Activated CD4-positive, alpha-beta T cell treated with anti-CD3 and anti-CD28 coated beads for 36 hours (primary cell): ENCODE measurements around the gene NRN1. TPM values are rescaled to one million over a fixed set of nuclear protein-coding genes. Genes with fewer than 3 reads are reported as not detected.

Experiments used
- ATAC-seq: fragments of 200-7000 bp; cut with Tn5 transposase; one replicate; pipeline ENCODE4 v1.10.0; 2021; ENCODE audit warnings: mild to moderate bottlenecking, moderate library complexity
- CTCF ChIA-PET: fragments of 350-600 bp; sonication (Branson Sonifier 250); formaldehyde crosslinking; loops from one replicate; lab custom pipeline; 2021; ENCODE audit warnings: antibody characterized with exemption; lab: Charles Lee
- POLR2A ChIA-PET: fragments of 350-600 bp; sonication (Branson Sonifier 250); formaldehyde crosslinking; loops from one replicate; lab custom pipeline; 2021; ENCODE audit warnings: antibody characterized with exemption, inconsistent platforms; lab: Charles Lee
- DNase-seq: peaks from one replicate; pipeline ENCODE4 v3.0.0-alpha.2; 2020
- H3K27ac Mint-ChIP-seq: one replicate; pipeline ENCODE4 v1.8.0; 2021; ENCODE audit warnings: mixed read lengths
- H3K27me3 Mint-ChIP-seq: one replicate; pipeline ENCODE4 v1.8.0; 2021; ENCODE audit warnings: mixed read lengths
- H3K36me3 Mint-ChIP-seq: one replicate; pipeline ENCODE4 v1.8.0; 2021; ENCODE audit warnings: low read depth, mixed read lengths
- H3K4me1 Mint-ChIP-seq: one replicate; pipeline ENCODE4 v1.8.0; 2021; ENCODE audit warnings: mixed read lengths
- H3K4me3 Mint-ChIP-seq: one replicate; pipeline ENCODE4 v1.8.0; 2021; ENCODE audit warnings: mild to moderate bottlenecking, moderate library complexity, mixed read lengths
- H3K9me3 Mint-ChIP-seq: one replicate; pipeline ENCODE4 v1.8.0; 2021; ENCODE audit warnings: low read depth, mixed read lengths
- intact Hi-C, 2 experiments: fragments of 100-400 bp; cut with DNase I in 1 of 2; cut with micrococcal nuclease in 1 of 2; formaldehyde crosslinking; loops; one replicate each; pipeline versions ENCODE4 v1.14.2 to v1.15.1; 2022 to 2024; cut with DNase I, micrococcal nuclease
- total RNA-seq, 2 experiments: library from RNA; stranded (reverse); gene quantifications; one replicate each; pipeline ENCODE4 v1.2.3, GENCODE V29; 2021

NRN1 gene
- total RNA-seq, 2 experiments from 2014 or later = 4.6 to 7.5 TPM

DNA sequence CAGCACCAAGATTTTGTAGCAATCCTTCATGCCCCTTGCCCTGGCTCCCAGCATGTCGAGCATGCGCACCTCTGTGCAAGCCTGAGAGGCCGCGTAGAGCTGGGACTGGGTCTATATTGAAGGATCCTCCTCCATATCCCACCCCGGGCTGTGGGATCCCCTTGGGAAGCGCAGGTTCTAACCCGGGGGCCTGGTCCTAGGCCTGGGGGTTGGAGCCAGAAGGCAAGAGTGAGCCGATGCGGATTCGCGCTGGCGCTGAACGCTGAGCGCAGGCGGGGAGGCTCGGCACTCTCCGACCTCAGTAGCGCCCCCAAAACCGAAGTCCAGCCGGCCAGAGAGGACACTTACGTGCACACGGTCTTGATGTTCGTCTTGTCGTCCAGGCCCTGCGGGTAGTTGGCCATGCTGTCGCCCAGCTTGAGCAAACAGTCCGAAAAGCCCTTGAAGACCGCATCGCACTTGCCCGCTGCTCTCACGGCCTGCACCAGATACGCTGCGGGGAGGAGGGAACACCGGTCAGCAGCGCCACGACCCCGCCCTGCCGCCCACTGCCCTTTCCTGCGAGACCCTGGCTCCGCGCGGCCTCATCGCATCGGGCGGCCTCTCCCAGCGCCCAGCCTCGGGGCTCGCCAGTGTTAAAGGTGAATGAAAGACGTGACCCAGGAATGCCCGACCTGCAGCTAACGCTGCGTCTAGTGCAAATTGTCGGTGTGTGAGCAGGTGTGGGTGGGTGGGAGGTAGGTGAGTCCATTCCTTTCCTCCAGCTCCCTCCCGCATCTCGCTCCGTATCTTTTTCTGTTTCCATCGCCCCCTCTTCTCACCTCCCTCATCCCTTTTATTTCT, 4.5 kb downstream of the NRN1 start:
- Mint-ChIP-seq H3K36me3 (peaks cover 11% of the 10 kb centered on the region), H3K4me3 (peak overlapping the region; percentile 72), H3K27me3 (peaks cover 79% of the 10 kb centered on the region), H3K4me1 (peaks cover 67% of the 10 kb centered on the region), H3K9me3 (peaks cover 6% of the 10 kb centered on the region), H3K27ac (peak overlapping the region; percentile 53)
- intact Hi-C loops = loop anchor here in 1 of 2 experiments (5.0 kb wide), 1 partner anchor 915 kb away; the partner anchor contains the start of gene PPP1R3G
- no peak for ATAC-seq
- POLR2A ChIA-PET = no interaction called here
- DNase-seq = peak; percentile 32
- CTCF ChIA-PET = interaction anchor here (0.6 to 0.7 kb wide), 2 partner anchors 8 to 533 kb away, joined by 3 read pairs; no protein-coding TSS in a partner anchor

DNA sequence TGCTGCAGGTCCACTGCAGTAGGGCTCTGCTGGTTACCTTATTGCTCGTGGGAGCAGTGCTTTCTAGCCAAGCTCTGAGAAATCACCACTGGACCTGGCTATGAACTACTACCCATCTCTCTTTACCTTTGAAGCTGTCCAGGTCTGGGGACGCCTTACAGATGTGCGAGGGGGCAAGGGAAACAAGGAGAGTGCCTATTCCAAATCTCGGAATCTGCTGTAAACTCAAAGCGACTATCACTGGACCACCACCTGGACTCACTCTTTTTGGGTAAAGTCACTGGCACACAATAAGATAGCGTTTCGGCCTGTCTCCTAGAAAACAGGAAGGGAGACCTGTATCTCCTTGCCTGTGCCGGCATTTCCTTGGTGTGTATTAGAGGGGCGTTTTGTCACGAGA, 5.3 kb downstream of the NRN1 start:
- Mint-ChIP-seq H3K4me1 (peaks cover 65% of the 10 kb centered on the region), H3K27ac (no peak overlapping the region), H3K4me3 (no peak overlapping the region), H3K9me3 (peaks cover 6% of the 10 kb centered on the region), H3K27me3 (peaks cover 80% of the 10 kb centered on the region), H3K36me3 (peaks cover 11% of the 10 kb centered on the region)
- CTCF ChIA-PET = interaction anchor here (0.6 to 0.9 kb wide), 3 partner anchors 9 to 17 kb away, joined by 3 read pairs; no protein-coding TSS in a partner anchor
- POLR2A ChIA-PET = no interaction called here
- DNase-seq (no peak), ATAC-seq (no peak)
- intact Hi-C loops = loop anchor here in 1 of 2 experiments (5.0 kb wide), 1 partner anchor 914 kb away; the partner anchor contains the start of gene PPP1R3G

DNA sequence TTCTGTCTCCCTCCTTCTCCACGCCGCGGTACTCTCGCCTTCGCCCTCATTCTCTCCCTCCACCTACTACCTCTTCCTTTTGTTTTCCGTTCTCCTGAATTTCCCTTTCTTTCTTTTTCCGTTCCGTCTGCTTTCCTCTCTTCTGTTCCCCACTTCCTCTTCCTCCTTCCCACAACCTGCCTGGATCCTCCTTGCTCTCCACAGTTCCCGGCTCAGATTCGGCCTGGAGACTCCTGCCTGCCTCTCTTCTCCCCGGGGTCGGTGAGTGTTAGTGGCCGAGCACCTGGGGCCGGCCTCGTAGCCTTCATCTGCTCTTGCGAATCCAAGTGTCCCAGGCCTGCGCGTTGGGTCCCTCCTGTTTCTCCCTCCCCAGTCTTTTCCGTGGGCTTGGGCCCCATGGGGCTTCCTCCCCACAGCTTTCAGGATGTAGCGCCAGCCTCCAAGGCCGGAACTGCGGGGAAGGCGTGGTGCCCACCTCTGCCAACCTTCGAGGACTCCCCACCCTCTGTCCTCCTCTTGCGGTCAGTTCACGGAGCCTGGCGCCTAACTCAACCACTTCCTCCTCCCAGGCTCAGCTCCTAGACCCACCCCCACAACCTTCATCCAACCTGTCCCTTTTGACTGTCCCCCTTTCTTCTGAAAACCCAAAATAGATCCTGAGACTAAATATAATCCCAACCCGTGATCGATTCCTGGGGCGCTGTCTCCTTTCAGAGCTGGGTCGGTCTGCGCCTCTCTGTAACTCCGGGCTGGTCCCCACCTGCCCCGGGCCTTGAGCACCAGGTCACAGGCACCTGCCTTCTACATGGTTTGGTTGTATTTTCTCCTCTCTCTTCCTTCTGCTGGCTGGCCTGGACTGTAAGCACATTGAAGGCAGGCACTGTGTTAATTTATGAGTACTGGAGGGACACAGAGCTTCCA, 6.8 kb downstream of the NRN1 start:
- DNase-seq = no peak
- Mint-ChIP-seq H3K36me3 (peaks cover 9% of the 10 kb centered on the region), H3K9me3 (peaks cover 4% of the 10 kb centered on the region), H3K4me1 (peaks cover 67% of the 10 kb centered on the region), H3K27me3 (peaks cover 80% of the 10 kb centered on the region), H3K4me3 (no peak overlapping the region), H3K27ac (no peak overlapping the region)
- POLR2A ChIA-PET = no interaction called here
- intact Hi-C loops = loop anchor here (5.0 to 10.0 kb wide), 2 partner anchors 525 to 913 kb away; partner anchors contain the start of gene PPP1R3G (in 1 of the 2)
- CTCF ChIA-PET = interaction anchor here (0.6 to 0.9 kb wide), 4 partner anchors 12 to 781 kb away, joined by 3 to 4 read pairs (median 3); no protein-coding TSS in a partner anchor
- ATAC-seq = no peak

GRCh38 chr6:5998711-5999687, 7.7 kb downstream of the NRN1 start:
- Mint-ChIP-seq H3K9me3 (peaks cover 4% of the 10 kb centered on the region), H3K36me3 (peaks cover 8% of the 10 kb centered on the region), H3K27ac (no peak overlapping the region), H3K4me3 (peak overlapping the region; percentile 3), H3K27me3 (peaks cover 79% of the 10 kb centered on the region), H3K4me1 (peaks cover 65% of the 10 kb centered on the region)
- DNase-seq = peak; percentile 34
- no peak for ATAC-seq
- CTCF ChIA-PET = interaction anchor here (0.6 to 1.9 kb wide), 4 partner anchors 9 to 780 kb away, joined by 3 to 10 read pairs (median 4); partner anchors contain the start of gene NRN1
- intact Hi-C loops = loop anchor here in 1 of 2 experiments (10.0 kb wide), 1 partner anchor 524 kb away; no protein-coding TSS in a partner anchor
- POLR2A ChIA-PET = no interaction called here

DNA sequence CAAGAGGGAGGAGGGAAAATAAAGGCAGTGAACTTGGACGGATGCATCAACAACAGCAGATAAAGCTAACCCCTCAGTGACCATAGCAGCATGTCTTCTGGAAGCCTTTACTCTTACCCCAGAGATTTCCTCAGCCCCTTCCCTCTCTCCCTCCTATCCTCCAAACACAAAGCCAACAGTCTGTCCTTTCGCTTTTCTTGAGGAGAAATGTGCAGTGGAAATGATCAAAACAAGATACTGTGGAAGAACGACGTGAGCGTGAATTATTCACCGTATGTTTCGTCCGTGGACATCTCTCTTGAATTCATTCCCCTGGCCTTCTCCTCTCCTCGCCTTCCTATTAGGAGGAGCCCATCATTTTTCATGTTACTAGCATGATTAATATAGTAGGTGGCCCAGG, 8.5 kb downstream of the NRN1 start:
- ATAC-seq (no peak), DNase-seq (no peak)
- peaks cover 7% of the 10 kb centered on the region for H3K36me3 Mint-ChIP-seq
- no peak overlapping the region for H3K4me3 Mint-ChIP-seq
- peaks cover 83% of the 10 kb centered on the region for H3K27me3 Mint-ChIP-seq
- POLR2A ChIA-PET = no interaction called here
- peaks cover 4% of the 10 kb centered on the region for H3K9me3 Mint-ChIP-seq
- peaks cover 61% of the 10 kb centered on the region for H3K4me1 Mint-ChIP-seq
- CTCF ChIA-PET = interaction anchor here (0.7 to 1.9 kb wide), 2 partner anchors 9 to 169 kb away, joined by 3 to 10 read pairs; partner anchors contain the start of gene NRN1
- intact Hi-C loops = loop anchor here in 1 of 2 experiments (10.0 kb wide), 1 partner anchor 523 kb away; no protein-coding TSS in a partner anchor
- H3K27ac Mint-ChIP-seq = no peak overlapping the region

- peak; percentile 28 for DNase-seq
- ChIA-PET CTCF (interaction anchor here (0.7 to 1.9 kb wide), 3 partner anchors 10 to 168 kb away, joined by 3 to 10 read pairs (median 4); partner anchors contain the start of gene NRN1), POLR2A (no interaction called here)
- Mint-ChIP-seq H3K4me3 (peak overlapping the region; percentile 71), H3K36me3 (peaks cover 5% of the 10 kb centered on the region), H3K9me3 (peaks cover 4% of the 10 kb centered on the region), H3K4me1 (peaks cover 55% of the 10 kb centered on the region), H3K27ac (no peak overlapping the region), H3K27me3 (peaks cover 82% of the 10 kb centered on the region)
- intact Hi-C loops = loop anchor here in 1 of 2 experiments (10.0 kb wide), 1 partner anchor 523 kb away; no protein-coding TSS in a partner anchor
- ATAC-seq = no peak
These were observed 9.2 kb downstream of the NRN1 start for GRCh38 chr6:5997420-5997987.

DNA sequence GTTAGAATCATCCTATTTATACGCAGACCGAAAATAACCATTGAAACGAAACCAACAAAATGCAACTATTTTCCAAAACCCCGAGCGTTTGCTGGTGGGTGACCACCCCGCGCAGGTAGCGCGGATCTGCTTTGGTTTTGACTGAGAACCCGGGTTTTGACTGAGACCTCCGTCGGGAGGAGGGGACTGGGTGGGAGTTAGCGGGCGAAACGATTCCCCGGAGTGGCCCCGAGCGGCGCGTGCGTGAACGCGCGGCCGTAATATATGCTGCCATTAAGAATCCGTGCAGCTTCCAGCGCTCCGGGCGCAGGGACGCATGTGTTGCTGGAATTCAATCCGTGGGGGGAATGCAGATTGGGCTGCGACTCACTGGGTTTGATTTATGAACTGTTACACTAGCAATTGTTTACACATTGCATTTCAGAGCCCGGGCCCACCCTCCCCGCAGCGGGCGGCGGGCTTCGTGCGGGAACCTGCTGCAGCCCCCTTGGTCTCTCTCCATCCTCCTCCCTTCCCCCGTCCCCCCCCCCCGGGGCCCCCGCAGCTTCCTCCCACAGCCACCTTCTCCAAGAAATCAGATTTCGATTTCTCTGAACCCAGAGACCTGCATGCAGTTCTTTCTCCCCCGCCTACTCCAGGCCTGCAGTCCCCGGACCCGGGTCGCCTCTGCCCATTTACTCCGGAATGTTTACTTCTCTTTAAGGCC, 9.9 kb downstream of the NRN1 start:
- Mint-ChIP-seq H3K4me3 (peak overlapping the region; percentile 71), H3K27me3 (peaks cover 76% of the 10 kb centered on the region), H3K4me1 (peaks cover 51% of the 10 kb centered on the region), H3K36me3 (peaks cover 5% of the 10 kb centered on the region), H3K27ac (no peak overlapping the region), H3K9me3 (peaks cover 4% of the 10 kb centered on the region)
- no peak for ATAC-seq
- intact Hi-C loops = loop anchor here (1.0 to 10.0 kb wide), 3 partner anchors 7 to 522 kb away; no protein-coding TSS in a partner anchor
- DNase-seq = peak; percentile 39
- POLR2A ChIA-PET = no interaction called here
- CTCF ChIA-PET = interaction anchor here (1.9 kb wide), 1 partner anchor 11 kb away, joined by 10 read pairs; the partner anchor contains the start of gene NRN1

DNA sequence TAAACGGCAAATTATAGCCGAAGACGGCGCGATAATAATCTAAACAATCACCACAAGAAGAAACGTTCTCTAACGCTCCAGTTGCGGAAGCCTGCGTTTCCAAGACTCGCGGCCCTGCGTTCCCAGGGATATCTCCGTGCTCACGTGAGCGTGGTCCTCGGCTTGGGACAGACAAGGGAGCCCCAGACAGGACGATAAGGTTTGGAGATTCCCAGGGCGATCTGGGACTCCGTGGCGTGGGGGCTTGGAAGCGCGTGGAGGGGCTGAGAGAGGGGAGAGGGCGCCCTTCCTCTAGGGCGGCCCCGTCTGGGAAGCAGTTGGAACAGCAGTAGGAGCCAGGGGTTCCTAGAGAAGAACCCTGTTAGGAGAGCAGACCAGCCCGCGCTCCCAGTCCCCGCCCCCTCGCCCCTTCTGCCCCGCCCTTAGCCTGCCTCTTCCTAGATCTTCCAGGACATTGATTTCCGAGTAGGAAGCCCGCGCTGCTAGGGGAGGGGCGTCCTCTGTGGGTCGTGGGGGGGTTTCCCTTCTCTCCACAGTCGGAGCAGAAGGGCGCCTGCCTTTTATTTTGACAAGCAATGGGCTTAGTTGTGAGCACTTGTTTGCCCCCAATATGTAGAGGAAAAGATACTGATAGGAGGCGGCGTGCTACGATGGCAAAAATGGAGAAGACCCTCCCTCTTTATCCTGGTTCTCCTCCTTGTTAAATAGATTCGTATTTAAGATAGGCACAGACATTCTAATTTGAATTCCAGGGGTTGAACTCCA, 10.6 kb downstream of the NRN1 start:
- ChIA-PET POLR2A (no interaction called here), CTCF (interaction anchor here (0.9 to 1.9 kb wide), 2 partner anchors 11 to 12 kb away, joined by 3 to 8 read pairs; no protein-coding TSS in a partner anchor)
- H3K36me3 Mint-ChIP-seq = peaks cover 5% of the 10 kb centered on the region
- DNase-seq (peak; percentile 44), ATAC-seq (peak; percentile 18)
- peak overlapping the region; percentile 37 for H3K27ac Mint-ChIP-seq
- H3K4me3 Mint-ChIP-seq = peak overlapping the region; percentile 71
- intact Hi-C loops = loop anchor here (1.0 to 10.0 kb wide), 3 partner anchors 8 to 521 kb away; no protein-coding TSS in a partner anchor
- H3K27me3 Mint-ChIP-seq = peaks cover 70% of the 10 kb centered on the region
- peaks cover 47% of the 10 kb centered on the region for H3K4me1 Mint-ChIP-seq
- peaks cover 4% of the 10 kb centered on the region for H3K9me3 Mint-ChIP-seq

DNA sequence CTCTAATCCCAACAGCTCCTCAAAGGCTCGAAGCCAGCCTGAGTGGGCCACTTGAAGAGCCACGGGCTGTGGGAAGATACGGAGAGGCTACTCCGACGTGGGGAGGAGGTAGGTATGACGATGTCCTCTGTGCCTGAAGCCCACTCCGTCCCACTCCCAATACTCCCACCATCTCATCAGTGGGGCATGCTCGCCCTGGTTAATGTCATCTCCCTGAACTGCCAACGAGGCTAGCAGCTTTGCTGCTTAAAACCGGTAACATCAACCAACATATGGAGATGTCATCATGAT, 11.1 kb downstream of the NRN1 start:
- POLR2A ChIA-PET = no interaction called here
- CTCF ChIA-PET = interaction anchor here (0.9 to 1.9 kb wide), 4 partner anchors 12 to 524 kb away, joined by 3 to 8 read pairs (median 3); no protein-coding TSS in a partner anchor
- H3K36me3 Mint-ChIP-seq = peaks cover 5% of the 10 kb centered on the region
- peaks cover 4% of the 10 kb centered on the region for H3K9me3 Mint-ChIP-seq
- intact Hi-C loops = loop anchor here in 1 of 2 experiments (10.0 kb wide), 1 partner anchor 521 kb away; no protein-coding TSS in a partner anchor
- peak overlapping the region; percentile 71 for H3K4me3 Mint-ChIP-seq
- H3K27me3 Mint-ChIP-seq = peaks cover 74% of the 10 kb centered on the region
- DNase-seq = no peak
- H3K4me1 Mint-ChIP-seq = peaks cover 47% of the 10 kb centered on the region
- no peak for ATAC-seq
- no peak overlapping the region for H3K27ac Mint-ChIP-seq
